Common myeloid progenitor, CD34-positive (primary cell): ENCODE results near the gene MAP3K8.
"Not testable (repeated sequence)": the region's sequence is repeated elsewhere in the genome, so short reads cannot be mapped to it uniquely, and the experiment has no call there.

Source experiments
- CTCF ChIA-PET: fragments of 350-600 bp; sonication (Branson Sonifier 250); formaldehyde crosslinking; loops from one replicate; lab custom pipeline; 2021; ENCODE audit warnings: antibody characterized with exemption; lab: Charles Lee
- POLR2A ChIA-PET: fragments of 350-600 bp; sonication (Branson Sonifier 250); formaldehyde crosslinking; loops from one replicate; lab custom pipeline; 2021; ENCODE audit warnings: antibody characterized with exemption; lab: Charles Lee
- DNase-seq, 3 donors: peaks; one replicate each; pipeline versions ENCODE4 v3.0.0 to v3.0.0-alpha.2; 2013
- H3K27ac ChIP-seq, 2 experiments: 1 replicate in 1 of 2; 2 replicates in 1 of 2; pipeline ENCODE4 v1.7.0; 2013; ENCODE audit warnings: inconsistent platforms in 2 of 2, low read length in 2 of 2, mild to moderate bottlenecking in 2 of 2, low read depth in 1 of 2, moderate library complexity in 1 of 2; ENCODE audit not compliant: severe bottlenecking in 2 of 2, insufficient read depth in 1 of 2, poor library complexity in 1 of 2
- H3K27me3 ChIP-seq, 5 experiments: replicated peaks in 2 of 5; 1 replicate in 3 of 5; 2 replicates in 2 of 5; pipeline versions ENCODE4 v1.6.1 to v1.7.0; 2013; ENCODE audit warnings: low read length in 4 of 5, mild to moderate bottlenecking in 2 of 5, moderate library complexity in 2 of 5, inconsistent platforms in 1 of 5; ENCODE audit not compliant: insufficient read depth in 5 of 5, control insufficient read depth in 4 of 5
- H3K36me3 ChIP-seq, 4 experiments: 1 replicate in 2 of 4; 2 replicates in 2 of 4; pipeline versions ENCODE4 v1.6.1 to v1.7.0; 2013; ENCODE audit warnings: low read length in 3 of 4, control low read depth in 1 of 4, mild to moderate bottlenecking in 1 of 4; ENCODE audit not compliant: control insufficient read depth in 4 of 4, insufficient read depth in 4 of 4
- H3K4me1 ChIP-seq, 4 experiments: 1 replicate in 3 of 4; 2 replicates in 1 of 4; pipeline versions ENCODE4 v1.6.1 to v1.7.1; 2013; ENCODE audit warnings: low read length in 3 of 4, mild to moderate bottlenecking in 3 of 4, control low read depth in 1 of 4, inconsistent platforms in 1 of 4, moderate library complexity in 1 of 4; ENCODE audit not compliant: control insufficient read depth in 4 of 4, insufficient read depth in 4 of 4; ENCODE audit errors: control extremely low read depth in 1 of 4
- H3K4me3 ChIP-seq, 7 experiments: 1 replicate in 4 of 7; 2 replicates in 3 of 7; pipeline versions ENCODE4 v1.5.1 to v1.7.0; 2013; ENCODE audit warnings: mild to moderate bottlenecking in 7 of 7, low read length in 6 of 7, moderate library complexity in 6 of 7, inconsistent platforms in 2 of 7, low read depth in 2 of 7, control low read depth in 1 of 7; ENCODE audit not compliant: insufficient read depth in 4 of 7, control insufficient read depth in 1 of 7; ENCODE audit errors: extremely low read depth in 1 of 7
- H3K9me3 ChIP-seq, 5 experiments: 1 replicate in 4 of 5; 2 replicates in 1 of 5; pipeline versions ENCODE4 v1.6.1 to v1.7.1; 2013; ENCODE audit warnings: low read length in 4 of 5, mild to moderate bottlenecking in 2 of 5, inconsistent platforms in 1 of 5, low read depth in 1 of 5, moderate library complexity in 1 of 5; ENCODE audit not compliant: control insufficient read depth in 4 of 5, insufficient read depth in 2 of 5; ENCODE audit errors: control extremely low read depth in 1 of 5
- WGBS: methylation state at CpG from one replicate; pipeline ENCODE4 v1.1.5; 2013; ENCODE audit not compliant: insufficient coverage; 5-methylcytosine and 5-hydroxymethylcytosine counted together

The MAP3K8 gene

DNA sequence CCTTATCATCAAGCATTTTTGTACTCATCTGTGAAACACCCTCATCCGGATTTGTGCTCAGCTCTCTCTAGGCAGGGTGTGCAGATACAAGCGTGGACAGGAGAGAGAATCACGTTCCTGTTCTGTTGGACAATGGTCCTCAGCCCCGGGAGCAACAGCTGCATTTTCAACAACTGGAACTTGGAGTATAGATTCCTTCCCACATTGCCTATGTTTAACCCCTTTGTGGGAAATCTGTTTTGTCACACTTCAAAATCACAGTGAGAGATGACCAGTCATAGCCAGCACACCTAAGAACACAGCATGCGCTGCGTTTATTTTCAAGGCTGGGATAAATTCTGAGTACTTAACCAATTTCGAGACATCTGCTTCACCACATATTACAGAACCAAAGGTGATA lies 32.5 kb downstream of the MAP3K8 start:
- Histone ChIP-seq H3K9me3 (no peaks in the 10 kb centered on the region), H3K4me1 (peaks cover 6 to 24% (median 8%) of the 10 kb centered on the region in 4 experiments), H3K27me3 (no peaks in the 10 kb centered on the region), H3K4me3 (no peak overlapping the region), H3K27ac (no peak overlapping the region), H3K36me3 (peaks cover 3 to 13% (median 11%) of the 10 kb centered on the region in 4 experiments)
- 98% methylated on average over 7 of the region's 7 CpGs for WGBS
- no peak for DNase-seq
- CTCF ChIA-PET, result interaction anchor here (2.8 kb wide), 1 partner anchor 9 kb away, joined by 21 read pairs; no protein-coding TSS in a partner anchor
- POLR2A ChIA-PET, result no interaction called here

DNA sequence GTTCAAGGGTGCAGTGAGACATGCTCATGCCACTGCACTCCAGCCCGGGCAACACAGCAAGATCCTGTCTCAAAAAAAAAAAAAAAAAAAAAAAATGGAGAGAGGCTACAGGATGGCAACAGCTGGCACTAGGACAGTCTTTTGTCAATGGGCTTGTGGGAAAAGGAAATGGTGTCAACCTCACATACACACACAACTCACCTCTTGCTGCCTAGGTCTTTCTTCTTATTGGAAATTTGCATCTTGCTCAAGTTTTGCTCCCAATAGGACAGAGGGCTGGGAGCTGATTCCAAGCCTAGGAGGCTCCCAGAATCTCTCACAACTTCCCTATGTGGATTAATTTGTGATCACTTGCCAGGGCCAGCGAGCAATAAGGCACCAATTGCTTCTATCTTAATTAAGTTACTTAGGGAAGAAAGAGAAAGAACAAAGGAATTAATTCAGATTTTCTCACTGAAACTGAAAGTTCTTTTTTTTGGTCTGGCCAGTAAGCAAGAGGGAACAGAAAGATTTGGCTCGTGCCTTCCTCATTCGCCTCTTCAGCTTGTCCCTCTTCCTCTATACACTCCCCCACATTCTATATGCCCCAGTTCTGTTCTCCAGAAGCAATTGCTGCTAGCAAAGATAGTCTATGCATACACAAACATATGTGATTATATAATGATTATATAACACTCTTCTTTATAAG lies 33.8 kb downstream of the MAP3K8 start:
- Histone ChIP-seq H3K27me3 (no peaks in the 10 kb centered on the region), H3K4me1 (peaks cover 6 to 24% (median 8%) of the 10 kb centered on the region in 4 experiments), H3K4me3 (peak overlapping the region in 1 of 7 experiments; percentile 30), H3K27ac (no peak overlapping the region), H3K36me3 (peaks cover 0 to under 1% (median 0%) of the 10 kb centered on the region in 4 experiments), H3K9me3 (no peaks in the 10 kb centered on the region)
- POLR2A ChIA-PET, result interaction anchor here (0.7 kb wide), 1 partner anchor 28 kb away, joined by 3 read pairs; no protein-coding TSS in a partner anchor
- peak in 2 of 3 donors; percentile 65 to 67 for DNase-seq
- 0% methylated on average over 2 of the region's 4 CpGs for WGBS
- CTCF ChIA-PET, result interaction anchor here (0.8 to 2.8 kb wide), 4 partner anchors 11 to 123 kb away, joined by 4 to 21 read pairs (median 4); no protein-coding TSS in a partner anchor

DNA sequence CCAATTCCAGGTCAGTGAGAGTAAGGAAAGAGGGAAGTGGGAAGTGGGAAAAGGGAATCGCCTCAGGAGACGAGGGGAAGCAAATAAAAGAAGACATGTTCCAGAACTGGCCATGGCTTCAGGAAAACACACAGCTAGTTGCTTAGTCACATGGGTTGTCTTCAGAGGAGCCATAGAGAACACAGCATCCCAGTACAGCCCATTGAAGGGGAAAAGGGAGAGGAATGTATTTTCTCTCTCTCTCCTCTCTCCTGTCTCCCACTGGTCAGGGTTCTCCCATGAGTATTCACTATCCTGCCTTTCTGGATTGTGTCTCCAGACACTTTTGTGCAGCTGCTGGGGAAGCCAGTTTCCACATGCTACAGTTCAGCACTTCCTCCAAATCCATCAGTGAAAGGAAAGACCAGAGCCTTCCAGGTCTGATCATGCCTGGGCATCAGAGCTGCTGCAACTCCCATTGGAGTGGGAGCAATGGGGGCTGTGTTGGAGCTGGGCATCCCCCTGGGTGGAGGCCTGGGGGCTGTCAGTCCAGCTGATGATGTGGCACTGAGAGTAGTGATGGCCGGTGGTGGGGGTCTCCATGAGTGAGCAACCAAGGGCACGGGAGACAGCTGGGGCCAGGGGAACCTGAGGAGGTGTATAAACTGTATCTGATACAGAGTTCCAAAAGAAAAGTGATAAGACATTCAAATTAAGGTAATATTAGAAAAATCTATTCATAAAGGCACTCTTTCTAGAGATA lies 38.6 kb downstream of the MAP3K8 start:
- no peak overlapping the region for H3K4me3 ChIP-seq
- peaks cover 4 to 15% (median 9%) of the 10 kb centered on the region in 4 experiments for H3K4me1 ChIP-seq
- H3K27ac ChIP-seq, result no peak overlapping the region
- peaks cover 0 to 5% (median 0%) of the 10 kb centered on the region in 5 experiments for H3K9me3 ChIP-seq
- H3K36me3 ChIP-seq, result no peaks in the 10 kb centered on the region
- DNase-seq, result no peak
- ChIA-PET CTCF (interaction anchor here (0.7 to 1.5 kb wide), 2 partner anchors 16 to 36 kb away, joined by 3 read pairs; no protein-coding TSS in a partner anchor), POLR2A (no interaction called here)
- 94% methylated on average over 2 of the region's 4 CpGs for WGBS
- no peaks in the 10 kb centered on the region for H3K27me3 ChIP-seq

DNA sequence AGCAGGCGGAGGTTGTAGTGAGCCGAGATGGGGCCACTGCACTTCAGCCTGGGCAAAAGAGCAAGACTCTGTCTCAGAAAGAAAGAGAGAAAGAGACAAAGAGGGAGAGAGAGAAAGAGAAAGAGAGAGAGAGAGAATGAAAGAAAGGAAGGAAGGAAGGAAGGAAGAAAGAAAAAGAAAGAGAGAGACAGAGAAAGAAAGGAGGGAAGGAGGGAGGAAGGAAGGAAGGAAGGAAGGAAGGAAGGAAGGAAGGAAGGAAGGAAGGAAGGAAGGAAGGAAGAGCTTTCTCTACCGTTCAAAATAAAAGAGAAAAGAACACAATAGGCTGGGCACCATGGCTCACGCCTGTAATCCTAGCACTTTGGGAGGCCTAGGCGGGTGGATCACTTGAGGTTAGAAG lies 41.5 kb downstream of the MAP3K8 start:
- H3K27ac ChIP-seq, H3K9me3 ChIP-seq, H3K4me3 ChIP-seq, H3K27me3 ChIP-seq, DNase-seq, H3K36me3 ChIP-seq, POLR2A ChIA-PET, H3K4me1 ChIP-seq: not testable (repeated sequence)
- CTCF ChIA-PET, result interaction anchor here (1.0 kb wide), 1 partner anchor 91 kb away, joined by 3 read pairs; no protein-coding TSS in a partner anchor
- 75% methylated on average over 4 of the region's 5 CpGs for WGBS

DNA sequence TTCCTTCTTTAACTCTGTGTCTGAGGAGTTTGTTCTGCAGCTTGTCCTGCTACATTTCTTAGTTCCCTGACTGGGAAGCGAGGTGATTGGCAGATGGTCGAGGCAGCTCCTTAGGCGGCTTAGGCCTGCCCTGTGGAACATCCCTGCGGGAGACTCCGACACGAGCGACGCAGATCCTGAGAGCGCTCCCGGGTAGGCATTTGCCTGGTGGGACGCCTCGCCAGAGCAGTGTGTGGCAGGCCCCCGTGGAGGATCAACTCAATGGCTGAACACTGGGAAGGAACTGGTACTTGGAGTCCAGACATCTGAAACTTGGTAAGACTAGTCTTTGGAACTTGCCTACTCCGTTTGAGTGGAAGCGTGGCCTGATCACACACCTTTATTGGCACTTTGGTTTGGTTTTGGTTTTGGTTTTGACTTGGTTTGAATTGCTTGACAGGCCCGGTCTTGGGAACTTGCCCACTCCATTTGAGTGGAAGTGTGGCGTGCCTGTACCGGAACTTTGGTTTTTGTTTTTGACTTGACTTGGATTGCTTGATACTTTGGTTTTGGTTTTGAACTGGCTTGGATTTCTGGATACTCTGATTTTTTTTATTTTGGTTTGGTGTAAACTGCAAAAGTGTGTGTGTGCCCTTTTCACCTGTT lies 42.6 kb downstream of the MAP3K8 start:
- Histone ChIP-seq H3K4me1 (peaks cover 0 to 2% (median 0%) of the 10 kb centered on the region in 4 experiments), H3K4me3 (no peak overlapping the region), H3K36me3 (no peaks in the 10 kb centered on the region), H3K9me3 (peaks cover 0 to 7% (median 0%) of the 10 kb centered on the region in 5 experiments), H3K27ac (no peak overlapping the region), H3K27me3 (no peaks in the 10 kb centered on the region)
- ChIA-PET CTCF (no interaction called here), POLR2A (no interaction called here)
- peak; percentile 39 to 78 (median 63) for DNase-seq
- 82% methylated on average over 15 of the region's 18 CpGs for WGBS

DNA sequence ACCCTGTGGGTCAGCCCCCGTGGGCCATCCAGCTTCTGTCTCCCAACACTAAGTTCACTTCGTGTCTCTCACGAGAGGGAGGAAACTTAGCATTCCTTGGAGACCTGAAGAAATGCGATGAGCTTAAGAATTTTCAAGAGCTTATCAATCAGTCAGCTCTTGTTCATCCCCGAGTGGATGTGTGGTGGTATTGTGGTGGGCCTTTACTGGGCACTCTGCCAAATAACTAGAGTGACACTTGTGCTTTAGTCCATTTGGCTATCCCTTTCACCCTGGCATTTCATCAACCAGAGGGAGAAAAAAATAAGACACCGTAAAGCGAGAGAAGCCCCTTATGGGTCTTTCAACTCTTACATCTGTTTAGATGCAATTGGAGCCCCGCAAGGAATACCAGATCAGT lies 45.5 kb downstream of the MAP3K8 start:
- H3K27me3 ChIP-seq, H3K4me1 ChIP-seq, H3K4me3 ChIP-seq, H3K27ac ChIP-seq, POLR2A ChIA-PET, H3K36me3 ChIP-seq: not testable (repeated sequence)
- peaks cover 0 to 14% (median 4%) of the 10 kb centered on the region in 5 experiments for H3K9me3 ChIP-seq
- peak in 1 of 3 donors; percentile 52 for DNase-seq
- WGBS, result 50% methylated on average over 2 of the region's 8 CpGs
- CTCF ChIA-PET, result interaction anchor here (1.0 to 1.6 kb wide), 2 partner anchors 10 to 22 kb away, joined by 3 to 6 read pairs; no protein-coding TSS in a partner anchor
